DMS53 treated with DMSO at 0.1 percent for 48 hours (cell line): ENCODE data around the gene ZNF79.

Experiments used
- DNase-seq: peaks from one replicate; lab custom pipeline; 2025; ENCODE audit not compliant: unreplicated experiment; lab: John Stamatoyannopoulos, UW

The ZNF79 gene

DNA sequence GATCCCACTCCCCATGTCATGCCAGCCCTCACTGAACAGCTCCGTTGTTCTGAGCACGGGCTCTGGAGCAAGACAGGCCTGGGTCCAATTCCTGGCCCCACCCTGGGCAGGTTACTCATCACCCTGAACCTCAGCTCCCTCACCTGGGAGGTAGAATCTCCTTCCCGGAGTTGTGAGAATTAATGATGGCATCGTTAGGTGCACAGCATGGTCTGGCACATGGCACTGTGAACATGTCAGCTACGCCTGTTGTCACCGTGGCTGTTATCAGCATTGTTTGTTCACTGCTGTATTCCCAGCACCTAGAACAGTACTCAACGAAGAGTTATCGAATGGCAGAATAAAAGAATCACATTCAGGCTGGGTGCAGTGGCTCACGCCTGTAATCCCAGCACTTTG, 70.1 kb downstream of the ZNF79 start:
- DNase-seq = no peak
